ENCODE data around the gene COPS8.

COPS8 gene

GRCh38 chr2:237097326-237097910 lies 11.7 kb downstream of the COPS8 start:
- Histone ChIP-seq H4K8ac (ENCODE audit: low read depth, low read length) (no peak overlapping the region), H3K27me3 (ENCODE audit: control insufficient read depth in 3 of 3, insufficient read depth in 3 of 3, low read depth in 1 of 3, low read length in 3 of 3) (no peaks in the 10 kb centered on the region), H2BK5ac (ENCODE audit: low read length) (no peak overlapping the region), H3K79me1 (ENCODE audit: low read depth, low read length) (no peaks in the 10 kb centered on the region), H3K4ac (ENCODE audit: low read length) (no peak overlapping the region), H2BK12ac (ENCODE audit: low read length) (no peak overlapping the region), H2BK15ac (ENCODE audit: low read length) (no peak overlapping the region), H2BK120ac (ENCODE audit: low read depth, low read length) (no peak overlapping the region), H3K36me3 (replicated peaks in 1 of 2; ENCODE audit: control insufficient read depth in 2 of 2, insufficient read depth in 2 of 2, low read length in 2 of 2) (peaks cover 16 to 93% of the 10 kb centered on the region in 2 donors), H2AK5ac (ENCODE audit: low read depth, low read length) (no peak overlapping the region), H2AFZ (ENCODE audit: low read length) (no peak overlapping the region), H3K4me1 (ENCODE audit: control insufficient read depth in 2 of 2, insufficient read depth in 1 of 2, low read depth in 1 of 2, low read length in 2 of 2) (no peaks in the 10 kb centered on the region), H3K4me2 (ENCODE audit: insufficient read depth, low read length, poor library complexity, severe bottlenecking) (no peak overlapping the region), H3K18ac (ENCODE audit: low read length) (no peak overlapping the region), H3K9me3 (replicated peaks in 1 of 2; ENCODE audit: control insufficient read depth in 2 of 2, insufficient read depth in 1 of 2, low read depth in 1 of 2, low read length in 2 of 2) (no peaks in the 10 kb centered on the region), H3K9ac (ENCODE audit: low read depth, low read length, poor library complexity) (no peak overlapping the region), H4K91ac (ENCODE audit: low read depth, low read length, poor library complexity) (no peak overlapping the region), H3K27ac (replicated peaks; ENCODE audit: low read length) (no peak overlapping the region), H3K4me3 (ENCODE audit: low read length in 2 of 2) (no peak overlapping the region), H3K14ac (ENCODE audit: low read length) (no peak overlapping the region), H3K23ac (ENCODE audit: low read depth, low read length, poor library complexity) (no peak overlapping the region)
- DNase-seq (ENCODE audit: low spot score): no peak
- WGBS, 2 donors (ENCODE audit: extremely low coverage in 2 of 2, insufficient read length in 2 of 2, insufficient replicate concordance in 1 of 2): no CpG with 5 or more reads among the region's 2 CpGs

GRCh38 chr2:237097911-237098702 lies 12.4 kb downstream of the COPS8 start:
- no peak overlapping the region for H3K9ac ChIP-seq (ENCODE audit: low read depth, low read length, poor library complexity)
- no peaks in the 10 kb centered on the region for H3K79me1 ChIP-seq (ENCODE audit: low read depth, low read length)
- H2AFZ ChIP-seq (ENCODE audit: low read length): no peak overlapping the region
- no peak overlapping the region for H4K8ac ChIP-seq (ENCODE audit: low read depth, low read length)
- H2BK12ac ChIP-seq (ENCODE audit: low read length): no peak overlapping the region
- no peak overlapping the region for H2BK120ac ChIP-seq (ENCODE audit: low read depth, low read length)
- H2BK15ac ChIP-seq (ENCODE audit: low read length): no peak overlapping the region
- H3K4ac ChIP-seq (ENCODE audit: low read length): no peak overlapping the region
- no peak overlapping the region for H3K27ac ChIP-seq (replicated peaks; ENCODE audit: low read length)
- no peaks in the 10 kb centered on the region for H3K9me3 ChIP-seq (replicated peaks in 1 of 2; ENCODE audit: control insufficient read depth in 2 of 2, insufficient read depth in 1 of 2, low read depth in 1 of 2, low read length in 2 of 2)
- H3K4me3 ChIP-seq (ENCODE audit: low read length in 2 of 2): no peak overlapping the region
- H3K18ac ChIP-seq (ENCODE audit: low read length): no peak overlapping the region
- no peaks in the 10 kb centered on the region for H3K27me3 ChIP-seq (ENCODE audit: control insufficient read depth in 3 of 3, insufficient read depth in 3 of 3, low read depth in 1 of 3, low read length in 3 of 3)
- H3K4me2 ChIP-seq (ENCODE audit: insufficient read depth, low read length, poor library complexity, severe bottlenecking): no peak overlapping the region
- H3K14ac ChIP-seq (ENCODE audit: low read length): no peak overlapping the region
- H4K91ac ChIP-seq (ENCODE audit: low read depth, low read length, poor library complexity): no peak overlapping the region
- H3K4me1 ChIP-seq (ENCODE audit: control insufficient read depth in 2 of 2, insufficient read depth in 1 of 2, low read depth in 1 of 2, low read length in 2 of 2): no peaks in the 10 kb centered on the region
- WGBS, 2 donors (ENCODE audit: extremely low coverage in 2 of 2, insufficient read length in 2 of 2, insufficient replicate concordance in 1 of 2): no CpG with 5 or more reads among the region's 4 CpGs
- no peak overlapping the region for H2AK5ac ChIP-seq (ENCODE audit: low read depth, low read length)
- H3K36me3 ChIP-seq (replicated peaks in 1 of 2; ENCODE audit: control insufficient read depth in 2 of 2, insufficient read depth in 2 of 2, low read length in 2 of 2): peaks cover 16 to 93% of the 10 kb centered on the region in 2 donors
- H3K23ac ChIP-seq (ENCODE audit: low read depth, low read length, poor library complexity): no peak overlapping the region
- no peak for DNase-seq (ENCODE audit: low spot score)
- H2BK5ac ChIP-seq (ENCODE audit: low read length): no peak overlapping the region

GRCh38 chr2:237099804-237100203 lies 14.1 kb downstream of the COPS8 start:
- Histone ChIP-seq H3K14ac (ENCODE audit: low read length) (no peak overlapping the region), H2BK5ac (ENCODE audit: low read length) (no peak overlapping the region), H3K27ac (replicated peaks; ENCODE audit: low read length) (no peak overlapping the region), H3K9ac (ENCODE audit: low read depth, low read length, poor library complexity) (no peak overlapping the region), H2BK15ac (ENCODE audit: low read length) (no peak overlapping the region), H2BK120ac (ENCODE audit: low read depth, low read length) (no peak overlapping the region), H3K4me2 (ENCODE audit: insufficient read depth, low read length, poor library complexity, severe bottlenecking) (no peak overlapping the region), H3K23ac (ENCODE audit: low read depth, low read length, poor library complexity) (no peak overlapping the region), H3K27me3 (ENCODE audit: control insufficient read depth in 3 of 3, insufficient read depth in 3 of 3, low read depth in 1 of 3, low read length in 3 of 3) (no peaks in the 10 kb centered on the region), H4K91ac (ENCODE audit: low read depth, low read length, poor library complexity) (no peak overlapping the region), H3K18ac (ENCODE audit: low read length) (no peak overlapping the region), H3K4me1 (ENCODE audit: control insufficient read depth in 2 of 2, insufficient read depth in 1 of 2, low read depth in 1 of 2, low read length in 2 of 2) (no peaks in the 10 kb centered on the region), H2AFZ (ENCODE audit: low read length) (no peak overlapping the region), H2AK5ac (ENCODE audit: low read depth, low read length) (no peak overlapping the region), H4K8ac (ENCODE audit: low read depth, low read length) (no peak overlapping the region), H3K36me3 (replicated peaks in 1 of 2; ENCODE audit: control insufficient read depth in 2 of 2, insufficient read depth in 2 of 2, low read length in 2 of 2) (peaks cover 14 to 79% of the 10 kb centered on the region in 2 donors), H3K9me3 (replicated peaks in 1 of 2; ENCODE audit: control insufficient read depth in 2 of 2, insufficient read depth in 1 of 2, low read depth in 1 of 2, low read length in 2 of 2) (no peaks in the 10 kb centered on the region), H3K79me1 (ENCODE audit: low read depth, low read length) (no peaks in the 10 kb centered on the region), H3K4me3 (ENCODE audit: low read length in 2 of 2) (no peak overlapping the region), H3K4ac (ENCODE audit: low read length) (no peak overlapping the region), H2BK12ac (ENCODE audit: low read length) (no peak overlapping the region)
- no CpG with 5 or more reads among the region's 3 CpGs for WGBS, 2 donors (ENCODE audit: extremely low coverage in 2 of 2, insufficient read length in 2 of 2, insufficient replicate concordance in 1 of 2)
- no peak for DNase-seq (ENCODE audit: low spot score)

DNA sequence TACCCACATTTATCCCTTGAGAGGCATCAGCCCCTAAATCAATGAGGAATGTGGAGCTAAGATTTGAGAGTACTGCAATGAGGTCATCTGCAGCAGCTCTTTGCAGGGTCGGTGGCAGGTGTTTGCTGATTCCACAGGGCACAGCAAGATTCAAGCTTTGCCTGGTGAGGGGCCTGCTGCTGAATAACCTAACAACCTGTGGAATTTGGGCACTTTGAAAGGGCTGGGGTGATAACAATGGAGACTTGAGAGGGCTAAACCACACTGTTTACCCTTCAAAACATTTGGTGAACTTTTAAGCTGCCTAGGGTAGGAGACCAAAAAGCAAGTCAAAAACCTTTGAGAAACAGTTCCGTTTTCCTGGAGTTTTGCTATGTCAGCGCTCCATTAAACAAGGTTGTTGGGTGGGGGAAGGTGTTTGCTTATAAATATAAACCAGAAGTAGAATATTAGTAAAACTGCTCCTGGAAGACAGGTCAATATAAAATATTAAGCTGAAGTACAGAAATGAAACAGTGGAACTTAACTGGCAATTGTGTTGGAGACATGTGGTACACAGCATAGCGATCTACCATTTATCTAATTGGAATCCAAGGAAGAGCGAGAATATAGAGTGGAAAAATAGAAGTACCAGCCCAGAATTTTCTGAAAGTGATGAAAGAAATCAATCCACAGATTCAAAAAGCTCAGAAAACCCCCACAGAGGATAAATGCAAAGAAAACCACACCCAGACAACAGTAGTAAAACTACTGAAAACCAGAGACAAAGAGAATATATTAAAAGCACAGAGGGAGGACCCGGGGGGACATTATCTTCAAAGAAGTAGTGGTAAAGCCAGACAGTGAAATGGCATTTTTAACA lies 15.7 kb downstream of the COPS8 start:
- no peak overlapping the region for H4K91ac ChIP-seq (ENCODE audit: low read depth, low read length, poor library complexity)
- no peak overlapping the region for H3K4me3 ChIP-seq (ENCODE audit: low read length in 2 of 2)

More for the DNA sequence above, 15.7 kb downstream of the COPS8 start:
- Histone ChIP-seq H2AK5ac (ENCODE audit: low read depth, low read length) (no peak overlapping the region), H3K9ac (ENCODE audit: low read depth, low read length, poor library complexity) (no peak overlapping the region), H3K27ac (replicated peaks; ENCODE audit: low read length) (no peak overlapping the region), H4K8ac (ENCODE audit: low read depth, low read length) (no peak overlapping the region), H3K9me3 (replicated peaks in 1 of 2; ENCODE audit: control insufficient read depth in 2 of 2, insufficient read depth in 1 of 2, low read depth in 1 of 2, low read length in 2 of 2) (no peaks in the 10 kb centered on the region), H3K36me3 (replicated peaks in 1 of 2; ENCODE audit: control insufficient read depth in 2 of 2, insufficient read depth in 2 of 2, low read length in 2 of 2) (peaks cover 8 to 63% of the 10 kb centered on the region in 2 donors), H2BK15ac (ENCODE audit: low read length) (no peak overlapping the region), H3K4me2 (ENCODE audit: insufficient read depth, low read length, poor library complexity, severe bottlenecking) (no peak overlapping the region), H3K23ac (ENCODE audit: low read depth, low read length, poor library complexity) (no peak overlapping the region), H2AFZ (ENCODE audit: low read length) (no peak overlapping the region), H3K18ac (ENCODE audit: low read length) (no peak overlapping the region), H2BK5ac (ENCODE audit: low read length) (no peak overlapping the region), H3K14ac (ENCODE audit: low read length) (no peak overlapping the region), H2BK120ac (ENCODE audit: low read depth, low read length) (no peak overlapping the region), H3K27me3 (ENCODE audit: control insufficient read depth in 3 of 3, insufficient read depth in 3 of 3, low read depth in 1 of 3, low read length in 3 of 3) (no peaks in the 10 kb centered on the region), H3K4ac (ENCODE audit: low read length) (no peak overlapping the region), H2BK12ac (ENCODE audit: low read length) (no peak overlapping the region), H3K4me1 (ENCODE audit: control insufficient read depth in 2 of 2, insufficient read depth in 1 of 2, low read depth in 1 of 2, low read length in 2 of 2) (no peaks in the 10 kb centered on the region), H3K79me1 (ENCODE audit: low read depth, low read length) (no peaks in the 10 kb centered on the region)
- WGBS, 2 donors (ENCODE audit: extremely low coverage in 2 of 2, insufficient read length in 2 of 2, insufficient replicate concordance in 1 of 2): no CpG with 5 or more reads among the region's 6 CpGs
- peak; percentile 12 for DNase-seq (ENCODE audit: low spot score)
